Uterus (tissue), 2 donors: ENCODE data around the gene FNTB.
"Not testable (repeated sequence)": the region's sequence is repeated elsewhere in the genome, so short reads cannot be mapped to it uniquely, and the experiment has no call there.

ENCODE experiments used
- CTCF ChIP-seq, 4 experiments: fragments of 200-600 bp in 2 of 4; fragments of 450-650 bp in 2 of 4; sonication (generic) in 2 of 4; IDR thresholded peaks; one replicate each; pipeline ENCODE4 v1.5.1; 2016 to 2019; ENCODE audit warnings: antibody characterized with exemption in 4 of 4, mild to moderate bottlenecking in 2 of 4, moderate library complexity in 1 of 4
- POLR2A ChIP-seq, 2 donors: fragments of 450-650 bp; IDR thresholded peaks; one replicate each; pipeline ENCODE4 v1.6.1; 2016; ENCODE audit warnings: antibody characterized with exemption in 2 of 2, mild to moderate bottlenecking in 1 of 2, moderate library complexity in 1 of 2

GRCh38 chr14:65031321-65031720, 44.6 kb downstream of the FNTB start:
- TF ChIP-seq CTCF, POLR2A (IDR thresholded peaks at IDR 0.05): not testable (repeated sequence)
